ENCODE results near the gene FABP7. TPM values are rescaled to one million over a fixed set of nuclear protein-coding genes. Genes with fewer than 3 reads are reported as not detected.

FABP7 gene
- total and polyA plus RNA-seq, 2 of the 13 experiments (the other 11 are each of a cell fraction or from before 2014, with no cell fraction given) = not detected

DNA sequence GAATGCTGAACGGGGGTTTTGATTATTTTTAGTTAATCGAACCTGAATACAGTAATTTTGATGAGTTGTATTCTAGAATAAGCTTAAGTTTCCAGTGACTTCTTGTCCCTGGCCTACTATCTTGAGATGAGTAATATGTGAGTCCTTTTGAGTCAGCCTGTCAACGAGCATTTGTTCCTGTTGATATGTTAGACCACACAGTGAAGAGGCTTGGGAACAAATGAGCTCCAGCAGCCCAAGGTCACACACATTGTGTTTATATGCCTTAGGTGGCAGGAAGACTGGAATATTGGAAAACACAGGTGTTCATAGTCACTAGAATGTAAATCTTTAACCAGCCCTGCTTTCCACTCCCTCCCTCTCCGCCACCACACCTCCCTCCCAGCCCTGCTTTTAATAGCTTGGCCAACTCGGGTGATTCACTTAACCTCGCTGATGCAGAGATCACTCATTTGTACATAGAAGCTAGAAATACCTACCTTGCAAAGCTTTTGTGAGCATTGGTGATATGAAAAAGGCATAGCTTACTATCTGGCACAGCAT lies 18.7 kb downstream of the FABP7 start:
- POLR2A ChIA-PET = interaction anchor here (1.1 to 5.9 kb wide), 6 partner anchors 8 to 327 kb away, joined by 3 to 177 read pairs (median 4); partner anchors contain the start of genes SERINC1 and SMPDL3A
- no peaks in the 10 kb centered on the region for H3K36me3 ChIP-seq (replicated peaks in 1 of 2; ENCODE audit: control insufficient read depth in 1 of 2, insufficient read depth in 2 of 2, low read length in 2 of 2)
- intact Hi-C loops (cut with micrococcal nuclease; ENCODE audit: unreplicated experiment) = loop anchor here (1.0 kb wide), 1 partner anchor 9 kb away; the partner anchor contains the start of gene SMPDL3A
- H3K4me3 ChIP-seq (replicated peaks in 1 of 3; ENCODE audit: insufficient read depth in 1 of 3, low read depth in 2 of 3, low read length in 3 of 3) = peak overlapping the region in 1 of 3 experiments; percentile 17; a peak in 1 of 6 replicates
- peaks cover 60% of the 10 kb centered on the region for H3K4me1 ChIP-seq (ENCODE audit: insufficient read depth, low read length)
- BruUV-seq (replicated peaks) = no TSS peak
- peak overlapping the region; percentile 10; the same call in 1 of the 2 replicates for H3K9ac ChIP-seq (ENCODE audit: insufficient read depth, low read depth, low read length)
- 6% methylated on average over 6 of the region's 6 CpGs for WGBS (ENCODE audit: low lambda C conversion rate)
- CTCF ChIA-PET (ENCODE audit: low intra/inter-chr PET ratio, low total read pairs) = interaction anchor here (1.1 to 1.3 kb wide), 2 partner anchors 9 to 41 kb away, joined by 3 to 4 read pairs; partner anchors contain the start of gene SMPDL3A
- H3K79me2 ChIP-seq (ENCODE audit: insufficient read depth, low read length) = no peaks in the 10 kb centered on the region
- no peak overlapping the region for H2AFZ ChIP-seq (ENCODE audit: low read length)
- ATAC-seq = peak; percentile 99
- H3K9me3 ChIP-seq (ENCODE audit: low read length) = no peaks in the 10 kb centered on the region
- H4K20me1 ChIP-seq (ENCODE audit: insufficient read depth, low read length) = no peaks in the 10 kb centered on the region
- DNase-seq (ENCODE audit: low spot score) = peak; percentile 92
- H3K4me2 ChIP-seq (ENCODE audit: low read depth, low read length) = peak overlapping the region; percentile 55
- in situ Hi-C loops (cut with HindIII; ENCODE audit: extremely low pct_ligation_motif_present, low pct_unique_long_range_greater_than_20kb) = no loop called here
- peak overlapping the region; percentile 69 for H3K27ac ChIP-seq (ENCODE audit: extremely low read length, insufficient read depth, low read length)
- peak; percentile 79 for FAIRE-seq
- no peaks in the 10 kb centered on the region for H3K27me3 ChIP-seq (ENCODE audit: control insufficient read depth in 1 of 2, insufficient read depth in 2 of 2, low read length in 2 of 2)
- TF ChIP-seq, protein P1, sequence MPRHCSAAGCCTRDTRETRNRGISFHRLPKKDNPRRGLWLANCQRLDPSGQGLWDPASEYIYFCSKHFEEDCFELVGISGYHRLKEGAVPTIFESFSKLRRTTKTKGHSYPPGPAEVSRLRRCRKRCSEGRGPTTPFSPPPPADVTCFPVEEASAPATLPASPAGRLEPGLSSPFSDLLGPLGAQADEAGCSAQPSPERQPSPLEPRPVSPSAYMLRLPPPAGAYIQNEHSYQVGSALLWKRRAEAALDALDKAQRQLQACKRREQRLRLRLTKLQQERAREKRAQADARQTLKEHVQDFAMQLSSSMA (CRISPR knock-in tag; IDR thresholded peaks at IDR 0.05) = no peak
- TF ChIP-seq, protein P2, sequence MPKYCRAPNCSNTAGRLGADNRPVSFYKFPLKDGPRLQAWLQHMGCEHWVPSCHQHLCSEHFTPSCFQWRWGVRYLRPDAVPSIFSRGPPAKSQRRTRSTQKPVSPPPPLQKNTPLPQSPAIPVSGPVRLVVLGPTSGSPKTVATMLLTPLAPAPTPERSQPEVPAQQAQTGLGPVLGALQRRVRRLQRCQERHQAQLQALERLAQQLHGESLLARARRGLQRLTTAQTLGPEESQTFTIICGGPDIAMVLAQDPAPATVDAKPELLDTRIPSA (CRISPR knock-in tag; IDR thresholded peaks at IDR 0.05; ENCODE audit: borderline replicate concordance) = no peak
- TF ChIP-seq IKZF1 (IDR thresholded peaks at IDR 0.05) (no peak), ZNF329 (CRISPR knock-in tag; IDR thresholded peaks at IDR 0.05; ENCODE audit: low read depth) (no peak), ZNF530 (CRISPR knock-in tag; IDR thresholded peaks at IDR 0.05; ENCODE audit: low read depth) (no peak), MAFF (IDR thresholded peaks at IDR 0.05; ENCODE audit: low read depth, low read length) (no peak; the same call in 1 of the 2 replicates), CREM (IDR thresholded peaks at IDR 0.05) (peak; percentile 45), CREM (CRISPR knock-in tag; IDR thresholded peaks at IDR 0.05) (no peak), RFXANK (CRISPR knock-in tag; IDR thresholded peaks at IDR 0.05) (no peak), PHF21A (CRISPR knock-in tag; IDR thresholded peaks at IDR 0.05) (peak; percentile 81; the same call in 1 of the 2 replicates), ESRRA (CRISPR knock-in tag; IDR thresholded peaks at IDR 0.05; ENCODE audit: low read depth) (peak; percentile 78; the same call in 1 of the 2 replicates), MIXL1 (CRISPR knock-in tag; IDR thresholded peaks at IDR 0.05) (peak; percentile 86), SAFB2 (CRISPR knock-in tag; IDR thresholded peaks at IDR 0.05; ENCODE audit: borderline replicate concordance, low read depth) (no peak; the same call in 1 of the 2 replicates), ZNF331 (CRISPR knock-in tag; IDR thresholded peaks at IDR 0.05) (peak; percentile 83), CENPT (CRISPR knock-in tag; IDR thresholded peaks at IDR 0.05; ENCODE audit: low read depth) (no peak), ASH2L (IDR thresholded peaks at IDR 0.05; ENCODE audit: insufficient read length, low read depth, low read length) (peak; percentile 49), ZNF350 (CRISPR knock-in tag; IDR thresholded peaks at IDR 0.05; ENCODE audit: borderline replicate concordance, low read depth) (peak; percentile 72), KAT7 (CRISPR knock-in tag; IDR thresholded peaks at IDR 0.05; ENCODE audit: borderline replicate concordance) (peak; percentile 67), NFRKB (IDR thresholded peaks at IDR 0.05) (no peak)
- TF ChIP-seq, protein P3, sequence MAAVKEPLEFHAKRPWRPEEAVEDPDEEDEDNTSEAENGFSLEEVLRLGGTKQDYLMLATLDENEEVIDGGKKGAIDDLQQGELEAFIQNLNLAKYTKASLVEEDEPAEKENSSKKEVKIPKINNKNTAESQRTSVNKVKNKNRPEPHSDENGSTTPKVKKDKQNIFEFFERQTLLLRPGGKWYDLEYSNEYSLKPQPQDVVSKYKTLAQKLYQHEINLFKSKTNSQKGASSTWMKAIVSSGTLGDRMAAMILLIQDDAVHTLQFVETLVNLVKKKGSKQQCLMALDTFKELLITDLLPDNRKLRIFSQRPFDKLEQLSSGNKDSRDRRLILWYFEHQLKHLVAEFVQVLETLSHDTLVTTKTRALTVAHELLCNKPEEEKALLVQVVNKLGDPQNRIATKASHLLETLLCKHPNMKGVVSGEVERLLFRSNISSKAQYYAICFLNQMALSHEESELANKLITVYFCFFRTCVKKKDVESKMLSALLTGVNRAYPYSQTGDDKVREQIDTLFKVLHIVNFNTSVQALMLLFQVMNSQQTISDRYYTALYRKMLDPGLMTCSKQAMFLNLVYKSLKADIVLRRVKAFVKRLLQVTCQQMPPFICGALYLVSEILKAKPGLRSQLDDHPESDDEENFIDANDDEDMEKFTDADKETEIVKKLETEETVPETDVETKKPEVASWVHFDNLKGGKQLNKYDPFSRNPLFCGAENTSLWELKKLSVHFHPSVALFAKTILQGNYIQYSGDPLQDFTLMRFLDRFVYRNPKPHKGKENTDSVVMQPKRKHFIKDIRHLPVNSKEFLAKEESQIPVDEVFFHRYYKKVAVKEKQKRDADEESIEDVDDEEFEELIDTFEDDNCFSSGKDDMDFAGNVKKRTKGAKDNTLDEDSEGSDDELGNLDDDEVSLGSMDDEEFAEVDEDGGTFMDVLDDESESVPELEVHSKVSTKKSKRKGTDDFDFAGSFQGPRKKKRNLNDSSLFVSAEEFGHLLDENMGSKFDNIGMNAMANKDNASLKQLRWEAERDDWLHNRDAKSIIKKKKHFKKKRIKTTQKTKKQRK (IDR thresholded peaks at IDR 0.05; ENCODE audit: low read length) = no peak
